Activated CD4-positive, CD25-positive, alpha-beta regulatory T cell treated with anti-CD3 and anti-CD28 coated beads, Interleukin-2, amount 50 U/mL, for 72 hours (primary cell): Measurements from ENCODE around the gene HDDC3.
"Not testable (repeated sequence)": the region's sequence is repeated elsewhere in the genome, so short reads cannot be mapped to it uniquely, and the experiment has no call there.

ENCODE experiments used
- DNase-seq: peaks from one replicate; pipeline ENCODE4 v3.0.0; 2021

The HDDC3 gene

DNA sequence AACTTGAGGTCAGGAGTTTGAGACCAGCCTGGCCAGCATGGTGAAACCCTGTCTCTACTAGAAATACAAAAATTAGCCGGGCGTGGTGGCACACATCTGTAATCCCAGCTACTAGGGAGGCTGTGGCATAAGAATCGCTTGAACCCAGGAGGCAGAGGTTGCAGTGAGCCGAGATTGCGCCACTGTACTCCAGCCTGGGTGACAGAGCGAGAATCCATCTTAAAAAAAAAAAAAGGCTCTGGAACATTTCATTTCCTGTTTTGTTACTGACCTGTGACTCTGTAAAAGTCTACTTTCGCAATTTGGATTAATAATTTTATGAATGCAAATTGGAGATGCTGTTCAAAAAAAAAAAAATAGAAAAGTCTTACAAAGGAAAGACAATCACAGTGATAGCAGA is 4.2 kb downstream of the HDDC3 start:
- DNase-seq: not testable (repeated sequence)

DNA sequence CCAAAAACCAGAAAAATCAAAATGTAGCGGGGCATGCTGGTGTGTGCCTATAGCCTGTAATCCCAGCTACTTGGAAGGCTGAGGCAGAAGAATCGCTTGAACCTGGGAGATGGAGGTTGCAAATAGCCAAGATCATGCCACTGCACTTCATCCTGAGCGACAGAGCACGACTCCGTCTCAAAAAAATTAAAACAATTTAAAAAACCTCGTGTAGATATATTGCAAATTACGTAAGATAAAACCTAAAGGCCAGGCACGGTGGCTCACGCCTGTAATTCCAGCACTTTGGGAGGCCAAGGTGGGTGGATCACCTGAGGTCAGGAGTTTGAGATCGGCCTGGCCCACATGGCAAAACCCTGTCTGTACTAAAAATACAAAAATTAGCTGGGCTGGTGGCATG is 5.6 kb downstream of the HDDC3 start:
- DNase-seq: not testable (repeated sequence)

DNA sequence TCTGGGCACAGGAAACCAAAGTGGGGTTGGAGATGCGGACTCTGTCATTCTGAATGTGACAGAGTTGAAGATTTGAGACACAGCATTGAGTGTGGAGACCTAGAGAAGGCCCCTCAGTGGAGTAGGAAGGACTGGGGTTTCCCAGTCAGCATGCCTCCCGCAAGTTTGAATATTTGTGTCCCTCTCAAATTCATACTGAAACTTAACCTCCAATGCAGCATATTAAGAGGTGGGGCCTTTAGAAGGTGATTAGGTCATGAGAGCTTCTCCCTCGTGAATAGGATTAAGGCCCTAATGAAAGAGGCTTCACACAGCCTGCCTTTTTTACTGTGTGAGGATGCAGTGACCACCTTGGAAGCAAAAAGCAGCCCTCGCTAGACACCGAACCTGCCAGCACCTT is 8.0 kb downstream of the HDDC3 start:
- DNase-seq: no peak

DNA sequence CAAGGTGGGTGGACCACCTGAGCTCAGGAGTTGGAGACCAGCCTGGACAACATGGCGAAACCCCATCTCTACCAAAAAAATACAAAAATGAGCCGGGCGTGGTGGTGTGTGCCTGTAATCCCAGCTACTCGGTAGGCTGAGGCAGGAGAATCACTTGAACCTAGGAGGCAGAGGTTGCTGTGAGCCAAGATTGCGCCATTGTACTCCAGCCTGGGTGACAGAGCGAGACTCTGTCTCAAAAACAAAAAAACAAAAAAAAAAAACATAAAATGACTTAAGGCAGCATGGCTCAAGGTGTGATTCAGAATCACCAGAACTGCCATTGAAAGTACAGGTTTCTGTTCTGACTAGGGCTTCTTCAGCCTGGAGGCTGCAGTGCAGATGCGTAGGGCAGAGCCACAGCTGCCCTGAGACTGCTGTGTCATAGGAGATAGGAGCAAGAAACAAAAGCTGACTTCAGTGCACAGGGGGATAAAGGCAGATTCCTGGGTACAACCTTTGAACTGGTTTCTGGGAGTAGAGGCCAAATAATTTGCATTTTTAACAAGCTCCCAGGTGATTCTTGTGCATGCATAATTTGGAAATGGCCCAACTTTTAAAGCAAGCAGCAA is 9.5 kb downstream of the HDDC3 start:
- not testable (repeated sequence) for DNase-seq

DNA sequence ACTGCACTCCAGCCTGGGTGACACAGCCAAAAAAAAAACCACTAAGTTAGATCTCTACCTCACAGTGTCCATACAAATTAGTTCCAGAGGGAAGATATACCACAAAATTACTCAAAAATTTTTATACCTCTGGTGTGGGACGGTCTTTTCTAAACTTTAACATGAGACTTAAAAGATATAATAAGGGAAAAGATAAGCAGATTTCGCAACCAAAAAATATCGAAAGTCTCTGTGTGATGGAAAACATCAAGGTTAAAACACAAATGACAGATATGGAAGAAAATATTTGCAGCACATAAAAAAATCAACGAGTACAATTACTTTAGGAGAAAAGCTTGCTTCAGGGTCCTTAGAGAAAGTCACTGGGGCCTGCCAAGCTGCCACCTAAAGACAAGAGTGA is 10.5 kb downstream of the HDDC3 start:
- DNase-seq: no peak

DNA sequence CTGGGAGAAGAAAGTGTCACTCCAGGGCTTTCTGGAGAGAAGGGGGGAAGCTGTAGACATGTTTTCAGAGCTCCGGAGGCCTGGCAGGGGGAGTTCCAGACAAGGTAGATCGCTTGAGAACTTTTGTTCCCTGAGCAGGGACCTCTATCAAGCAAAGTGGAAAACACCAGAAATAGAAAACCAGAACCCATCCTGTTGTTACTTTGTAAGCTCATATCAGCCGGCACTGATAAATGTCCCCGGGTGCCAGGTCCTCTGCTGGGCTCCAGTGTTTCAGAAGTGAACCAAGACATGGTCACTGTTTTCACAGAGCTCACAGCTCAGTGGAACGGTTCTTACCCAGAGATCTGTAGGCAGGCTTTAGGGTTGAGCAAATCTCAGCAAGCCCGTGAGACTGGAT is 13.5 kb downstream of the HDDC3 start:
- no peak for DNase-seq

DNA sequence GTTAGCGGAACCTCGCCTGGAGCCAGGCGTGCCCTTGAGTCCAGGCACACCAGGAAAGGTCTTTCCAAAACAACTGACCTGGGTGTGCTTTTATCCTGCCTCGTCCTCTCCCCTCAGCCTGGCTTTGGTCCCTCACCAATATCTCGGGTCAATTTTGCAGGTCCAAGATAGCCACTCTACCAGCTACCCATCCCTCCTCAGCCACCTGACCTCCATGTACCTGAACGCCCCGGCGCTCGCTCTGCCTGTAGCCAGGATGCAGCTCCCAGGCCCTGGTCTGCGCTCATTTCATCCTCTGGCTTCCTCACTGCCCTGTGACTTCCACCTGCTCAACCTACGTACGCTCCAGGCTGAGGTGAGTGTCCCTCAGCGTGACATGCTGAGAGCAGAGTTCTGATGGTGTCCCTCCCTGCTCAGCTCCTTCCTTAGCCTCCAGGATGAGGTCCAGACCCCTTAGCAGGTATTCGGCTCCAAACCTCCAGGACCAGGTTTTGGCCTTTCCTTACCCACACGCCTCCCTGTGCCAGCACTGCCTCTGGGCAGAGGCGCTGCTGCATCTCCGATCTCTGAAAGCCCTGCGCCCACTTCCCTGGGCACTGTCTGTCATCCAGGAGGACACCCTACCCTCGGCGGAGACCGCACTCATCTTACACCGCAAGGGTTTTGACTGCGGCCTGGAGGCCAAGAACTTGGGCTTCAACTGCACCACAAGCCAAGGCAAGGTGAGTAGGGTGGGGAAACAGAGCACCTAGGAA is 14.1 kb downstream of the HDDC3 start:
- DNase-seq: no peak

DNA sequence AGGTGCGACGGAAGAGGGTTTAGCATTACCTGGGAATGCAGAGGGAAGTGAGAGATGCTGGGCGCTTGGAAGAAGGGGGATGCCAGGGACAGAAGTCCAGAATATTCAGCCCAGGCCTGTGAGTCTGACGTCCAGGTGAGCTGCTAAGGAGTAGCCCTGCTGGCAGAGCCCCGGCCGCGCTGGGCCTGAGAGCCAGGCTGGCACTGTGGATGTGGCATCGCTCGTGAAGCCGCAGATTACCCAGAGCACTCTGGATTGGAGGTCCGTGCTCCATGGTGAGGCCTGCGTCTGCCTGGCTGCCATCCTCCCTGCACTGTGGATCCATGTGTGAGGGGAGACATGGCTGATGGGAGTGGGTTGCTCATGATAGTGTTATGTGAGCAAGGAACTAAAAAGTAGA is 14.8 kb downstream of the HDDC3 start:
- no peak for DNase-seq

DNA sequence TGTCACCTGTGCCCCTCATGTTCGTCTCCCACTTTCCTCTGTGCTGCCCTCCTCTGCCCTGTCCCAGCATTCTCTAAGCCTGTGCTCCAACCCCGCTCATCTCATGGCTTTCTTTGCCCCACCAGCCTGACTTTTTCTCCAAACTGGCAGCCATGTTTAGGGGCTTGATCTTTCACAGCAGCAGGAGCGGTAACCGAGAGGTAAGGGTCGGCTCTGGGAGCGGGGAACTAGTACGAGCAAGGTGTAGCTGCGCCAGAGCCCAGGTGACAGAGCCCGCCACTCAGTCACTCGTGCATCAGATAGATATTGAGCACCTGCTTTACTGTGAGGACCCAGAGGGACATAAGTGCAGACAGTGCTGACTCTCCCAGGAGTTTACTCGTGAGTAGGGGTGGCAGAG is 15.9 kb downstream of the HDDC3 start:
- no peak for DNase-seq

DNA sequence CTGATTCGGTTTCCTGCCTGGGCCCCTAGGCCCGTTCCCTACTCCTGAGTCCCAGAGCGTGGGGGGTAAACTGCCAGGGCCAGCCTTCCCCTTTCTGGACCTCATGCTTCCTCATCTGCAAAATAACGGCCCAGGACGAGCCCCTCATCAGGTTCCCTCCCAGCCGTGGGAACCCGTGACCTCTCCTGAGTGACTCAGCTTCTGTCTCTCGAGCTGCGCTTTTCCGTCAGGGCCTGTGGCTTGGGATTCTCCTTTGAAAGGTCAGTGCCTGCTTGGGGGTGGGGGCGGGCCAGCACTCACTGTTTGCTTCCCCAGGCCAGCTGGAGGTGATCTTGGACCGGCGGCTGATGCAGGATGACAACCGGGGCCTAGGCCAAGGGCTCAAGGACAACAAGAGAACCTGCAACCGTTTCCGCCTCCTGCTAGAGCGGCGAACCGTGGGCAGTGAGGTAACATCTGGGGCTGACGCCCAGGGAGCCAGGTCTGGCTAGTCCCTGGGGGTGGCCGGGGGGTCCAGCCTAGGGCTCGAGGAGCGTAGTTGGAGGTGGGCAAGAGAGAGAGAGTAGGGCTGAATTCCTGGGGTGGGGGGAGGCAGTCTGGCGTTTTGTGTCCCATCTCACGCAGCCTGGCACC is 16.4 kb downstream of the HDDC3 start:
- no peak for DNase-seq

DNA sequence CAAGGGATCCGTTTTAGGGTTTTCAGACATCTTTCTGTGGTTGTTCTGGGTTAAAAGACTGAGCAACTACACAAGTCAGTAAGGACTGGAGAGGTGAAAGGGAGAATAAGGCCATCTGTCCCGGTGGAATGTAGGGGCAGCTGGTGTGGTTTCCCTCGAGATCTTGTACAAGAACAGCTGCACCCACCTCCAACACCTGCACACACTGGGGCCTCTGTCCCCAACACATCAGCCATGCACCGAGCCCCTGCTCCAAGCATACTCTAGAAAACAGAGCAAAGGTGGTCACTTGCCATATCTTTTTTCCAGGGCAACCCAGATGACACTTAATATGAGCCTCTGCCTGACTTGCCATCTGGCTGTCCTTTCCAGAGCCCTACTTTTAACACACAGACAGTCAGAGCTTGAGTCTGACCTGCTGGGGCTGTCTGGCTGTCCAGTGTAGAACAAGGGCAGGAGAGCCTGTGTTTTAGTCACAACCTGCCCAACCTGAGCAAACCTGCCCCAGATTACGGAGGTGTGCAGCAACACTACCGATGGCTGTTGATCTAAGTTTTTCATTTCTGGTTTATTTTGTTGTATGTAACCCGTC is 17.0 kb downstream of the HDDC3 start:
- no peak for DNase-seq

DNA sequence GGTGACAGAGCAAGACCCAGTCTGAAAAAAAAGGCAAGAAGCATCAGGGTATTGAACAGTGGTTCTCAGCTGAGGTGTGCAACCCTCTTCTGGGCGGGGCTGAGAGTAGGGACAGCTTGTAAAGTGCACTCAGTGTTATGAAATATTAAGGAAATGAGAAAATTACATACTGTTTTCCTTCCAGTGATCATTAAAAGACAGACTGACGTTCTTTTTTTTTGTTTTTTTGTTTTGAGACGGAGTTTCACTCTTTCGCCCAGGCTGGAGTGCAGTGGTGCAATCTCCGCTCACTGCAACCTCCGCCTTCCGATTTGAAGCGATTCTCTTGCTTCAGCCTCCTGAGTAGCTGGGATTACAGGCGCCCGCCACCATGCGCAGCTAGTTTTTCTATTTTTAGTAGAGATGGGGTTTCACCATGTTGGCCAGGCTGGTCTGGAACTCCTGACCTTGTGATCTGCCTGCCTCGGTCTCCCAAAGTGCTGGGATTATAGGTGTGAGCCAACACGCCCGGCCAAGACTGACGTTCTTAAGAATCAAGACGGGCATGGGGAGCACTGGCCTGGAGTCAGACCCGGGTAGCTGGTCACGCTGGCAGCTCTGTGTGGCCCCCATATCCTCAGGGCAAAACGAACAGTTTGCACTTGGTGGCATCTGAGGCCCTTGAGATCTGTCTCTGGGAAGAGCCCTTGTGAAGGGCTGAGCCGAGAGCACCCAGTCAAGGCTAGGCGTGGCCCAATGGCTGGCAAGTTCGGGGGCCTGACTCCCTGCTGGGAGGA is 17.9 kb downstream of the HDDC3 start:
- no peak for DNase-seq

DNA sequence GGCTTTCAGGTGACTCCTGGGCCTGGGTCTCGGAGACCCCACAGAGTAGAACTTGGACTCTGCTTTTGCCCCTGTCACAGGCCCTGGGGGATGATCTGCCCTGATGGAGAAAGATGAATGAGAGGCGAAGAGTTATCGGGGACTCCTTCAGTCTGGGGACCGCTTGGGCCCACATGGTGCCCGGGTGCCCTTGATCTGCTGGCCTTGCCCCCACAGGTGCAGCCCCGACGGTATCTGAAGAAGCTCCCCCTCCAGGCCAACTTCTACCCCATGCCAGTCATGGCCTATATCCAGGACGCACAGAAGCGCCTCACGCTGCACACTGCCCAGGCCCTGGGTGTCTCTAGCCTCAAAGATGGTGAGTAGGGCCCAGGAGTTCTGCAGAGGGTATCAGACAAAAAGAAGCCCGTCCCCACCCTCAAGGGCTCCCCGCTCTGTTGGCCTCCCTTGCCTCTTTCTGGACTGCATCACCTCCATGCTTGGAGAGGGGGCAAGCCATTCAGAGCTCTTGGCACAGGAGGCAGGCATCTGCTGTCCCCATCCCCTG is 18.9 kb downstream of the HDDC3 start:
- no peak for DNase-seq

DNA sequence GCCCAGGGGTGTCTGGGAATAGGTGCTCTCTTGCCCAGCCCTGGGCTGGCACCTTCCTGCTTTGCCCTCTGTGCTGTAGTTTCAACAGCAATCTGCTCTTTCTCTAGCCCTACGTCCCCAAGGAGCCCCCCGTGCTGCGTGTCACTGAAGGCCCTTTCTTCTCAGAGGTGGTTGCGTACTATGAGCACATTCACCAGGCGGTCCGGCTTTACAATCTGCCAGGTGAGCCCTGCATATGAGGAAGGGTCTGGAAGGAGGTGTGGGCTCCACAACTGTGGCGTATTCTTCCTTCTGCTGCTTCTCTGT is 19.6 kb downstream of the HDDC3 start:
- no peak for DNase-seq

DNA sequence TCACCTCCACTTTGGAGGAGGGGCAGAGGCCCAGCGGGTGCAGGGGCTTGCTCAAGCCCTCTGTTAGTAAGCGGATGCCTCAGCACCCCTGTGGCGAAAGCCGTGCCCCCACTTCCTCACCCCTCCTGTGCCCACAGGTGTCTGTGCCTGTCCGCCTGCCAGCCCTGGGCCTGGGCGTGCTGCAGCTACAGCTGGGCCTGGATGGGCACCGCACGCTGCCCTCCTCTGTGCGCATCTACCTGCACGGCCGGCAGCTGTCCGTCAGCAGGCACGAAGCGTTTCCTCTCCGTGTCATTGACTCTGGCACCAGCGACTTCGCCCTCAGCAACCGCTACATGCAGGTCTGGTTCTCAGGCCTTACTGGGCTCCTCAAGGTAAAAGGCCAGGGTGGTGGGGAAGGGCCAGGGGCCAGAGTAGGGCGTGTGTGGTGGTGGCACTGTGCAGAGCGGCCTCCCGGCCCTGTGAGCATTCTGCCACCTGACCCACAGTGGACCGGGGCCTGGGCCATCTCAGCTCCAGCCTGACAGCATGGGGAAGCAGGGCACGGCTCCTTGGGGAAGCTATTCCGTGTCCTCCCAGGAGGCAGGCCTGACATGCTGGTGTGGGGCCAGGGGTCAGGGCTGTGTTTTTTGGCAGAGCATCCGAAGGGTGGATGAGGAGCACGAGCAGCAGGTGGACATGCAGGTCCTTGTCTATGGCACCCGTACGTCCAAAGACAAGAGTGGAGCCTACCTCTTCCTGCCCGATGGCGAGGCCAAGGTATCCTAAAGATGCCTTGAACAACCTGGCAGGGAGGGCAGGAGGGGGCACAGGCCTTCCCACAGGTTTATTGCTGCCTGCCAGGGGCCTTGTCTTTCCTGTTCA is 20.2 kb downstream of the HDDC3 start:
- no peak for DNase-seq

DNA sequence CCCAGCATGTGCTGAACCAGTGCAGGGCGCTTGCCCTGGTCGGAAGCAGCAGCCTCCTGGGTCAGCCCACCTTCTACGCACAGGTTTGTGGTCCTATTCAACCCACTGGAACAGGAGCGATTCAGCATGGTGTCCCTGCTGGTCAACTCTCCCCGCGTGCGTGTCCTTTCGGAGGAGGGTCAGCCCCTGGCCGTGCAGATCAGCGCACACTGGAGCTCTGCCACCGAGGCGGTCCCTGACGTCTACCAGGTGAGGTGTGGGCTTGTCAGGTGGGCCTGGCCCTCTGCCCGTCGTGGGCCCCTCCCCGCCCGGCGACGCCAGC is 21.1 kb downstream of the HDDC3 start:
- no peak for DNase-seq

DNA sequence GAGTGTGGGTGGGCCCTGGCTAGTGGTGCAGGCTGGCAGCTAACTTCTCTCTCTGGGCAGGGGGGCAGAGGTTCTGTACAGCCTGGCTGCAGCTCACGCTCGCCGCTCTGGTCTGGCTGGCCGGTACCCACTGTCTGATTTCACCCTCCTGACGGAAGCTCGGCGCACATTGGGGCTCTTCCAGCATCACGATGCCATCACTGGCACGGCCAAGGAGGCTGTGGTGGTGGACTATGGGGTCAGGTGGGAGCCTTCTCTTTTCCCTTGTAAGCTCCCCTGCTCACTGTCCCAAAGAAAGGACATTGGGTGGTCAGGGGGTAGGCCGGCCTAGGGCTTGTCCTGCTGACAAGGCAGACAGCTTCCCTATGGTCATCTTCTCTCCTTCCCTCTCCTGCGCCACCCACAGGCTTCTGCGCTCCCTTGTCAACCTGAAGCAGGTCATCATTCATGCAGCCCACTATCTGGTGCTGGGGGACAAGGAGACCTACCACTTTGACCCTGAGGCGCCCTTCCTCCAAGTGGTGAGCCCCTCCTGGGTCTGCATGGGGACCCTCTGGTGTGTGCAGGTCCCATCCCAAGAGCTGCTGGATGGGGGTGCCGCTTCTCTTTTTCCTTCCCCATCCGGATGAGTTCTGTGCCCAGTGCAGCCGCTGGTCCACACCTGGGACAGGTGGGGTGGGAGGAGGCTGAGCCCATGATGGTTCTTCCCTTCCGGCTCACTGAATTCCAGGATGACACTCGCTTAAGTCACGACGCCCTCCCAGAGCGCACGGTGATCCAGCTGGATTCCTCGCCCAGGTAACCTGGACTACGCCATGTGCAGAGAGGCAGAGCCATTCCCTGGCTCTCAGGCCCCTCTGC is 21.7 kb downstream of the HDDC3 start:
- no peak for DNase-seq

DNA sequence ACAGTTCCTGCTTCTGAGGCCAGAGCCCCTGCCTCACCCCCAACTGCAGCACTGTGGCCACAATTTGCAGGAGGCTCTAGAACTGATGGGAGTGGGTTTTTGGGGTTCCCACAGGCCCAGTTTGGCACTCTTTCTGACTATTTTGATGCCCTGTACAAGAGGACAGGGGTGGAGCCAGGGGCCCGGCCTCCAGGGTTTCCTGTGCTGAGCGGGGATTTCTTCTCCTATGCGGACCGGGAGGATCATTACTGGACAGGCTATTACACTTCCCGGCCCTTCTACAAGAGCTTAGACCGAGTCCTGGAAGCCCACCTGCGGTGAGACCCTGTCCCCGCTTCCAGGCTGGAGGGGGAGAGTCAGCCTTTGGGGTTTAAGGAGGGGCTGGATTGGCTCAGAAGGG is 22.4 kb downstream of the HDDC3 start:
- no peak for DNase-seq

DNA sequence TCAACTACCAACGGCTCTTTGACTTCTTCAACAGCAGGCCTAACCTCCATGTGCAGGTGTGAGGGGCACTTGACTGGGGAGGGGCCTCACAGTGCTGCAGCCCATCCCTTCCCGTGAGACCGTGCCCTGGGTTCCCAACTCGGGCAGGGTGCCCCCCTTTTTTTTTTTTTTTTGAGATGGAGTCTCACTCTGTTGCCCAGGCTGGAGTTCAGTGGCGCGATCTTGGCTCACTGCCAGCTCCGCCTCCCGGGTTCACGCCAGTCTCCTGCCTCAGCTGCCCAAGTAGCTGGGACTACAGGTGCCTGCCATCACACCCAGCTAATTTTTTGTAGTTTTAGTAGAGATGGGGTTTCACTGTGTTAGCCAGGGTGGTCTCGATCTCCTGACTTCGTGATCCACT is 22.9 kb downstream of the HDDC3 start:
- not testable (repeated sequence) for DNase-seq

DNA sequence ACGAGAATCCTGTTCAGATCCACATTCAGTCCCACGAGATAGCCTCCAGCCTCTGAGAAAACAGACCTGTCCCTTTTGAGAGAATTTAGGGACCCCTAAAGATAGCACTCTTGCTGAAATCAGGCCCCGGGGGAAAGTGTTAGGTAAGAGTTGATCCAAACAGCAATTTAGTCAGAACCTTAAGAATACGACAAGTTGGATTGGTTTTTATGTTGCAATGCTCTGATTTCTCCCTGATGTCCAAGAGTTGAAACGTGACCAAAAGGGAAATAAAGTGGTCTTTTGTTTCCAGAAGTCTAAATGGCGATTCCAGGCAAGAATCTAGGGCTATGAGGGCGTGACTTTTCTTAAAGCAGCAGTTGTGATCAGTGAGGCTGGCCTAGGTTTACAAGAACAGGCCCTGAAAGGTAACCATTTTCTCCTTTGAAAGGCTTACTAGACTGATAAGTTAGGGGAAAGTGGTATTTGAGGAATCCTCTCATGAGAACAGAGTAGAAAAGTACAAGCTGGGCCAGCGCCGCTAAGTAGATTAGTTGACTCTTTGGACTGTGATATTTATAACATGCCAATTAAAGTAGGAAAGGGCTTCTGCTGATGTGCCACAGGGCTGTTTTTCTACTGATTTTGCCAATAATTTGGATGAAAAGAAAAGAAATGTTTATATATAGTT is 24.4 kb downstream of the HDDC3 start:
- DNase-seq: no peak
